IMR-90 (cell line): ENCODE measurements around the gene TRIM25.

ENCODE experiments used
- BHLHE40 ChIP-seq: fragments of 150-350 bp; IDR thresholded peaks from 2 replicates; pipeline ENCODE4 v1.6.1; 2016; ENCODE audit warnings: mild to moderate bottlenecking, low read depth, low read length
- CEBPB ChIP-seq: IDR thresholded peaks from 2 replicates; pipeline ENCODE4 v1.6.1; 2012; ENCODE audit warnings: low read depth, low read length, improper control_type of control experiment
- CTCF ChIP-seq: conservative IDR thresholded peaks from 2 replicates; pipeline ENCODE4 v1.5.1; 2012; ENCODE audit warnings: mild to moderate bottlenecking, low read depth, low read length, improper control_type of control experiment
- ELK1 ChIP-seq: fragments of 150-350 bp; IDR thresholded peaks from 2 replicates; pipeline ENCODE4 v1.6.1; 2016; ENCODE audit warnings: low read depth, mild to moderate bottlenecking, low read length, moderate library complexity, borderline replicate concordance
- RAD21 ChIP-seq: IDR thresholded peaks from 2 replicates; pipeline ENCODE4 v1.6.1; 2012; ENCODE audit warnings: low read length, improper control_type of control experiment
- RFX5 ChIP-seq: IDR thresholded peaks from 2 replicates; pipeline ENCODE4 v1.8.0; 2012; ENCODE audit warnings: low read depth, mild to moderate bottlenecking, low read length, moderate library complexity

GRCh38 chr17:56884483-56885311 lies 29.2 kb downstream of the TRIM25 start:
- TF ChIP-seq CEBPB = no peak
- no peak for TF ChIP-seq CTCF
- TF ChIP-seq RFX5 = no peak
- TF ChIP-seq RAD21 = no peak
- no peak for TF ChIP-seq ELK1
- TF ChIP-seq BHLHE40 = no peak
